Lung microvascular endothelial cell (primary cell): ENCODE results near the gene MYO1A. TPM values are rescaled to one million over a fixed set of nuclear protein-coding genes. Genes with fewer than 3 reads are reported as not detected.
"Not testable (repeated sequence)": the region's sequence is repeated elsewhere in the genome, so short reads cannot be mapped to it uniquely, and the experiment has no call there.

Experiments
- DNase-seq, 2 donors: peaks; one replicate each; pipeline versions ENCODE4 v3.0.0 to v3.0.0-alpha.2; 2010; ENCODE audit warnings: low read depth in 2 of 2
- total RNA-seq: library from RNA; depleted of rRNA; stranded (reverse); fragments of >200 nt; gene quantifications from 2 replicates; pipeline ENCODE4 v1.2.1, GENCODE V29; 2014

Gene MYO1A
- total RNA-seq, 1 donor from 2014 or later, result not detected

GRCh38 chr12:56995930-56996496 lies 53.9 kb downstream of the MYO1A start:
- peak in 1 of 2 donors; percentile 23 for DNase-seq

GRCh38 chr12:56995201-56995929 lies 54.6 kb downstream of the MYO1A start:
- DNase-seq, result no peak

- DNase-seq, result no peak
These were observed 55.6 kb downstream of the MYO1A start for GRCh38 chr12:56994231-56994746.

DNA sequence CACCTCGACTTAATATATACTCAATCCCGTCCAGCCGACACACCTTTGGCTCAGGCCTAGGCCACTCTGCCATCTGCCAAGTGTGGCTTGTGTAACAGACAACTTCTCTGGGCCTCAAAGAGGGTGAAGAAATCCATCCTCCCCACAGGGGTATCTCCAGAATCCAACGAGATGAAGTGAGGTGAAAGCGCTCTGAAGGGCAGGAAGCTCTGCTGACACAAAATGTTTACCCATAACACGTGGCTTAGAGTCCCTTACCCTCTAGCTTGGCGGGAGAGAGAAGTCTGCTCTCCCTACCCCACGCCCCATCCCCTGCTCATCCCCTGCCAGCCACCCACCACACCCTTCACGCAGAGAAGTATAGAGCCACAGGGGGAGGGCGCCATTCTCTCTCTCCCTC lies 56.6 kb downstream of the MYO1A start:
- DNase-seq, result no peak

- peak; percentile 23 to 70 for DNase-seq
These were observed 58.3 kb downstream of the MYO1A start for GRCh38 chr12:56991319-56992246.

- no peak for DNase-seq
These were observed 59.1 kb downstream of the MYO1A start for GRCh38 chr12:56990648-56991318.

DNA sequence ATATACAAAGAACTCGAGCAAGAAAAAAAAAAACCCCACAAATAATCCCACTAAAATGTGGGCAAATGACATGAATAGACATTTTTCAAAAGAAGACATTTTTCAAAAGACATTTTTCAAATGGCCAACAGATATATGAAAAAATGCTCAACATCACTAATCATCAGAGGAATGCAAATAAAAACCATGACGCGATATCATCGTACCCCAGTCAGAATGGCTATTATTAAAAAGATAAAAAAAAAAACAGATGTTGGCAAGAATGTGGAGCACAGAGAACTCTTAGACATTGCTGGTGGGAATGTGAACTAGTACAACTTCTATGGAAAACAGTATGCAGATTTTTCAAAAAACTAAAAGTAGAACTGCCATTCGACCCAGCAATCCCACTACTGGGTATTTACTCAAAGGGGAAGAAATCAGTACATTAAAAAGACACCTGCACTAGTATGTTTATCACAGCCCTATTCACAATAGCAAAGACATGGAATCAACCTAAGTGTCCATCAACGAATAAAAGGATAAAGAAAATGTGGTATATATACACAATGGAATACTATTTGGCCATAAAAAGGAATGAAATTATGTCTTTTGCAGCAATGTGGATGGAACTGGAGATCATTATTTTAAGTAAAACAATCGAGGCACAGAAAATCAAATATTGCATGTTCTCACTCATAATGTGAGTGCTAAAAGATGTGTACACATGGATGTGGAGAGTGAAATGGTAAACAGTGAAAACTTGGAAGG lies 59.9 kb downstream of the MYO1A start:
- no peak for DNase-seq

DNA sequence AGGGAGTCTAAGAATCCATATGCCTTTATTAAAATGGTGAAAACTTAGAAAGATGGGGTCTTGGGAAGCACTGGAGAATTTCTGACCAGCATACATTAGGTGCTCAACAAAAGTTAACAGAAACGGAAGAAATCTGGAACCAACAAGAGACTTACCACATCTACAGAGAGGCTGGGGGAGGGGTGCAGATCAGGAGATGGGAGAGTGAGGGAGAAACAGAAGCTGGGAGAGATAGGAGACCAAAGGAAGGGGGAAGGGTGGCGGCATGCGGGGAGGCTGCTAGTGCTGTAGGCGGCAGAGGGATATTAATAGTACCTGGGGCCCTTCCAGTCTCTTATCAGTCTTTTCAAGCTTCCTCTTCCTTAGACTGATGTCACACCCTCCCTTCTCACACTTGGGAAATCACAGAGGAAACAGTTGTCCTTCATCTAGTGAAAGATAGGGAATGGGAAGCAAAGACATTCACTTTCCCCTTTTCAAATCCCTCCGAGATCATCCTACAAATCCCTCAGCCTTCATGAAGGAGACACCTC lies 61.7 kb downstream of the MYO1A start:
- DNase-seq, result peak in 1 of 2 donors; percentile 52

- DNase-seq, result peak; percentile 77 to 78
These were observed 62.3 kb downstream of the MYO1A start for GRCh38 chr12:56987551-56988053.

- DNase-seq, result no peak
These were observed 62.9 kb downstream of the MYO1A start for GRCh38 chr12:56987011-56987410.

DNA sequence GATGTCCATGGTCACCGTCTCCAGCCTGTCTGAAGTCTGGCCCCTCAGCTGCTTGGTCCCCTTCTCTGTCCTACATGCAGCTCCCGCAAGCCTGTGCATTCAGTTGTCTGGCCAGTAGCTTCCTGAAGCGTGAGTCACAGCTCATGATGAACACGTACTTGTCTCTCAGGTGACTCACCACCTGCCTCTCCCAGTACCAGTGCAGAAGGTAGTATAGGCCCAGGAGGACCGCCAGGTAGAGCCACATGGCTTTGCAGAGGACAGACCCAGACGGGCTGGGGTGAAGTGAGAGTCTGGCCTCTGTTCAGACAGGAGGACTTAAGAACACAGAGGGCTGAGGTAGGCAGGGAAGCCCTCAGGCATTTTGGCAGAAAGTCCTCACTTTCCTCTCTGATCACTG lies 64.2 kb downstream of the MYO1A start:
- peak in 1 of 2 donors; percentile 43 for DNase-seq

GRCh38 chr12:56983386-56983785 lies 66.5 kb downstream of the MYO1A start:
- DNase-seq, result no peak

DNA sequence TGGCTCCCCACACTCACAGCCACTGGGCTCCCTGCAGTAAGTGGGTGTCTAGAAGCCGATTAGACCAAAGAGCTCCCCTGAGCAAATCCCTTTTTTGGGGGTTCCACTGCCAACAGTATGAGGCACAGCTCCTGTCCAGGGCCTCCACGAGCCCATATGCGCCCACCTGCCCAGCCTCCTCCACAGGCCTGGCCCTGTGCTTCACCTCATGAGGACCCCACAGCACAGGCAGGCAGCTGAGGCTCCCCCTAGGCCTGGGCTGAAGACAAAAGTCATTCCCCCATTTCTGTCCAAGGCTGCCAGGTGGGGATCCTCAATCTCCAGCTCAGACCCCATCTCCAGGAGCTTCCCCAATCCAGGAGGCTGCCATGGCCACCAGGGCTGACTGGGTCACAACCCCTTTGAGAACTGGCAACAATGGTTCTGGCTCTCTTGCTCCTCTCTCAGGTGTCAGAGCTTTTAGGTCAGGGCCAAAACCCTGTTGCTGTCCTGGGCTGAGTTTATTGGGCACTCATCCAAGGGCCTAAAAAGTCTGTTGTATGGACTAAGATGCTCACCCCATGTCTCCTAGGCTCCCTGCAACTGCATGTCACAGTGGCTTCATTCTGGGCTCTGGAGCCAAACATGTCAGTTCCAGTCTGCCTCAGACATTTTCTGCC lies 67.2 kb downstream of the MYO1A start:
- not testable (repeated sequence) for DNase-seq

- no peak for DNase-seq
These were observed 68.9 kb downstream of the MYO1A start for GRCh38 chr12:56980941-56981530.

DNA sequence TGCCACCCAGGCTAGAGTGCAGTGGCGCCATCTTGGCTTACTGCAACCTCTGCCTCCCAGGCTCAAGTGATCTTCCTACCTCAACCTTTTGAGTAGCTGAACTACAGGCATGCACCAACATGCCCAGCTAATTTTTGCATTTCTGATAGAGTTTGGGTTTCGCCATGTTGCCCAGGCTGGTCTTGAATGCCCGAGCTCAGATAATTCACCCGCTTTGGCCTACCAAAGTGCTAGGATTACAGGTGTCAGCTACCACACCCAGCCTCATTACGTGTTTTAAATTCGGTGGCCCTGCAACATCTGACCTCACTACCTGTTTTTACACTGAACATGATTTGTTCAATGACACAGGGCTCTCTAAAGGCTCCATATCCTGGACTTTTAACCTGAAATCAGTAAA lies 69.7 kb downstream of the MYO1A start:
- no peak for DNase-seq

GRCh38 chr12:56979628-56980027 lies 70.3 kb downstream of the MYO1A start:
- DNase-seq, result no peak
